ENCODE results near the gene OTOG.

Gene OTOG

DNA sequence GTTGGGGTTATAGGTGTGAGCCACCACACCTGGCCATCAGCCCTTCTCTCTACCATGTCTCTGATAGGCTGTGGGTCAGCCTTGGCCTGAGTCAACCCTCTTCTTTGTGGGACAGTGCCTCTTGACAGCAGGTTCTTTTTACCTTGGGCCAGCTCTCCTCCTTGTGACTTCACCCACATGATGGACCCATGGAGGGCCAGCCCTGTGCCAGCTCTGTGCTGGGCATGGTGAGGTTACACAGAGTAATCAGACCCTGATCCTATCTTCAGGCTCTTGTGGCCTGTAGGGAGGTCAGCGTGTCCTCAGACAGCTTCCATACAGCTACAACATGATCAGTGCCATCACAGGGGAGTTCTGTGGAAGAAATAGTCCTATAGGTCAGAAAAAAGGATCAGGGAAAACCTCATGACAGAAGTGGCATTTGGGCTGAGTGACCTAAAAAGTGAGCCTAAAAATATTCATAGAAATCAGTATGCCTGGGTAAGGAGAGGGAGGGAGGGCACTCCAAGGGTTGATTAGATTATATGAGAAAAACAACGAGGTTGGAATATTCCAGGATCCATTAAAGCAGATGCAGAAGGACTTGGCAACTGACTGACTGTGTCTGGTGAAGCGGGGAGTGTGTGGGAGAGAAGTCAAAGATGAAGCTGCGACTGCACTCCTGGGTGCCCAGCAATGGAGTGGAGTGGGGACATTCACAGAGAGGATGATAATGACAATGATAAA lies 17.1 kb downstream of the OTOG start:
- FAIRE-seq: no peak

- FAIRE-seq: no peak
Observed at GRCh38 chr11:17564687-17565042, 17.6 kb downstream of the OTOG start.

- FAIRE-seq: no peak
Observed at GRCh38 chr11:17568944-17569343, 21.9 kb downstream of the OTOG start.

DNA sequence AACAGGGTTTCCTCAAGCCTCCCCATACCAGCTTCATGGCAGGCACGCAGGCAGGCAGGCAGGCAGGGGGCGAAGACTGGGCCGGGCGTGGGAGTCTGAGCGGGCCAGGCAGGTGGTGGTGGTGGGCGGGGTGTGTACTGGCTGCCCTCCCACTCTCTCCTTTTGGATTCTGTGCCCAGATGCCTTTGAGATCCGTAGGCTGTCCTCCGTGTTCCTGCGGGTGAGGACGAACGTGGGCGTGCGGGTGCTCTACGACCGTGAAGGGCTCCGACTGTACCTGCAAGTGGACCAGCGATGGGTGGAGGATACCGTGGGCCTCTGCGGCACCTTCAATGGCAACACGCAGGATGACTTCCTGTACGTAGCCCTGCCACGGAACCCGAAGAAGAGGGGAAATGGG lies 23.0 kb downstream of the OTOG start:
- FAIRE-seq: no peak

DNA sequence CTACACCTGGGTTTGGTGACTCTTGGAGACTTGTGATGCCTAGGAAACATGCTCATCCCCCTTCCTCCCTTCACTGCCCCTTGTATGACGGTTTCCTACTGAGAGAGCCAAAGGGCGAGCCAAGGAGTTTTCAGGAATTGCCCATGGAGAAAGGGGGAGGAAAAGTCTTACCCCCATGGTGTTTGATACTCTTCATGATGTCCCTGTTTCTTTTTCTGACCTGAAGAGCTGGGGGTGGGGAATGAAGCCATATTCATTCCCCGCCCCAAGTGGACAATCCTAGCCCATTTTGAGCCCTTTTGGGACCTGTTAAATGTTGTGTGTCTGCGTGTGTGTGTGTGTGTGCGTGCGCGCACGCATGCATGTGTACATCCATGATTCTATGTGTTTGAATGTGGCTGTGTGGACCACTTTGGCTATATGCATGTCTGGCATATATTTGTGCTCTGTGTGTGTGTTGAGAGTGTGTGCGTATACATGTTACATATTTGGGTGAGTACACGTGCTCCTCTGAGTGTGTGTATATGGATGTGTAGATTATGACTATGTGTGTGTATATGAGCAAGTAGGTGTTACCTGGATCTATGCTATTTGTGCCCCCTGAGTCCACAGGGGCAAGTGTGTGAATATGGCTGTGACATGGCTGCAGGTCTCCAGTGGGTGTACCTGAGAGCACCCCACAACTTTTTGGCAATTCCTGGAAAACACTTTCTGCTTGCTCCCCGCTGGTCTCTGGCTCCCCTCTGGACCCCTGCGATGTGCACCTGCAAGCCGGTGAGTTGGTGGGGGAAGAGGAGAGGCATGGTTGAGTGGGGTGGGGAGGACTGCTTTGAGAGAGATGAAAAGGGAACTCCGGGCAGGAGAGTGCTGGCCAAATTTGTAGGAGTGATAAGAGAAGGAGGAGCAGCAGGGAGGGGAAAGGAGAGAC lies 24.6 kb downstream of the OTOG start:
- no peak for FAIRE-seq

- FAIRE-seq: no peak
Observed at GRCh38 chr11:17572359-17572690, 25.3 kb downstream of the OTOG start.

- no peak for FAIRE-seq
Observed at GRCh38 chr11:17572791-17573460, 25.9 kb downstream of the OTOG start.

DNA sequence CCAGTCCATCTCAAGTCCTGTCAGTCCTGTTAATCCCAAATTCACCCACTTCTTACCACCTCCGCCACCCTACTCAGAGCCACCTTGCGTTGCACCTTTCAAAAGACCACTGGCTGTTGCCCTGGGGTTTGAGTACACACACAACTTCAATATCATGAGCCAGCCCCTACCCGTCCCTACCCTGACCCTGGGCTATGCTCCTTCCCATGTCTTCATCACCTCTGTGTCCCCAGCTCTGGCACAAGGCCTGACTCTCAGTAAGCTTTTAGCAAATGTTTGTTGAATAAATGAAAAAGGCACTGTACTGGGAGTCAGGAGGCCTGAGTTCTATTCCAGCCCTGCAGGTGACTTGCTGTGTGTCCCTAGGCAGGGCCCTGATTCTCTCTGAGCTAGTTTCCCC lies 26.5 kb downstream of the OTOG start:
- no peak for FAIRE-seq

DNA sequence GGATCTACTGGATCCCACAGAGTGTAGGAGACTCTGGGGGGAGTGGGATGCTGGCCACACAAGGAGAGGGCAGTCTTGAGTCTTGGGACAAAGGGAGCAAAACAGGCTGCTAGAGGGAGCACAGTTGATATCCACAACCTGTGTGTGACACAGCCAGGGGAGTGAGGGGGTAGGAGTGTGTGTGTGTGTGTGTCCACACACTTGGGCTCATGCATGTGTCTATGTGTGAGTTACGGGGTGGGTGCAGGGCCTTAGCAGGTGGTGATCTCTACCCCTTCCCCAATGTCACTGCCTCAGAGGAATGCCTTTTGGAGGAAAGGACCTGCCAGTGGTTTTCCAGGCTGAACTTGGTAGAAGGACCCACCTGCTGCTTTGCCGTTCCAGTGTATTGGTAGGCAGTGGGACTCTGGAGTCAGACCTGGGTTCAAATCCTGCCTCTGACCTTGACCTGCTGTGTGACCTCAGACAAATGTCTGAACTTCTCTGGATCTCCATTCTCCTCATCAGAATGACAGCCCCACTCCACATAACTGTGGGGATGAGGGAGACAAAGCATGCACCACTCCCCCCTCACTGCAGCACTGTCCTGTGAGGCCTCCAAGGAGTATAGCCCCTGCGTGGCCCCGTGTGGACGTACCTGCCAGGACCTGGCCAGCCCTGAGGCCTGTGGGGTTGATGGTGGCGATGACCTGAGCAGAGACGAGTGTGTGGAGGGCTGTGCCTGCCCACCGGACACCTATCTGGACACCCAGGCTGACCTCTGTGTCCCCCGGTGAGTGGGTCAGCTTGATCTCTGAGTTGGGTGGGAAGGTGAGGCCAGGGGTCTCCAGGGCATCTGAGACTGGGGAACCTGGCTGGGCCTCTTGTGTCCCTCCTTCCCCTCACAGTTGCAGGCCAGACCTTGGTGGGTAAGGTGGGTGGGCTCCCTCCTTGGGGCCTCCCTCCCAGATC lies 27.4 kb downstream of the OTOG start:
- FAIRE-seq: no peak

DNA sequence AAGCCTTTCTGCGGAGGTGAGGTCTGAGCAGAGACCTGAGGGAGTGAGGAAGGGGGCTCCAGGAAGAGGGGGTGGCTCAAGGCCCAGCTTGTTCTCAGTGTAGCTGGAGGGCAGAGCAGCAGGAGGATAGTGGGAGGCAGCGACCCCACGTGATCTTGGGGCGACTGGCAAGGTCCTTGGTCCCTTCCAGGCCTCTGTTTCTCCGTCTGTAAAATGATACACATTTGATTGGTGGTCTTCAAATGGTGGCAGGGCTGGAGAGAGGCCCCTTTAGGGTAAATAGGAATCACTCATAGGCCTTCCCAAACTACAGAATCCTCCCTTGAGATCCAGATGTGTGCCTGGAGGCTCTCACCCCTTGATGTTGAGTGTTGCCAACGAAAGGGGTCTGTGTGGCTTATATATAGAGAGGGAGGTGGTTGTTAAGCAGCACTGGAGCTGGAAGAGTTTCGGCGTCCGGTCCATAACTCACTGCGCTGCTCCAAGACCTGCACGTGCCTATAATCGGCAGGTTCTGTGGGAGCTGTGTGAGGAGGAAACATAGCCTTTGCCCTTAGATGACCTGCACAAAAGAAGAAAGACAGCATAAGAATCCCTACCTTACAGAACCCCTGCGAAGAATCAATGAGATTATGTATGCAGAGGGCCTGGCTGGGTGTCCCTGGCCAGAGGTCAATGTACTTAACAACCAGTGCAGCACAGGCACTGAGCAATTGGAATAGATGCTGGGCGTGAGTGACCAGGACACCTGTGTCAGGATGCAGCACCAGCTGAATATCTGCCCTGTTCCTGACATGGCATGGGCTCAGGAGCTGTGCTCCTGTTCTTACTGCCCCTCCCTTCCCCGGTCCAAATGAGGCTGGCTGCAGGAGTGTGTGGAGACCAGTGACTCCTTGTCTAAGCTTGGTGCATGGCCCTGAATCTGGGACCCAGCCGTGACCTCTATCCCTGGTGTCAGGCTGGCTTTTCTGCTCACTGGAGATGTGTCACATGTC lies 28.7 kb downstream of the OTOG start:
- no peak for FAIRE-seq

DNA sequence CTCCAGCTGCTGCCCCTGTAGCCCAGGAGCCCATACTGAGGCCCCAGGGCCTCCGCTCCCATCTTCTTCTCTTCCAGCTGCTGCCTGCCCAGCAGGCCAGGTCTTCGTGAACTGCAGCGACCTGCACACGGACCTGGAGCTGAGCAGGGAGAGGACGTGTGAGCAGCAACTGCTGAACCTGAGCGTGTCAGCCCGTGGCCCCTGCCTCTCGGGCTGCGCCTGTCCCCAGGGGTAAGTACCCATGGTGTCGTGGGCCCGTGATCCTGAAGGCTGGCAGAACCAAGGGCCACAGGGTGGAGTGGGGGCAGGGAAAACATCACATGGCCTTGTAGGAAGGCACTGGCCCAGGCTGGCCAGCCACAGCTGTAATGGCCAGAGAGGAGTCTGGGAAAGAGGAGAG lies 31.2 kb downstream of the OTOG start:
- no peak for FAIRE-seq

GRCh38 chr11:17578958-17579357 lies 31.9 kb downstream of the OTOG start:
- no peak for FAIRE-seq

GRCh38 chr11:17579451-17579850 lies 32.4 kb downstream of the OTOG start:
- no peak for FAIRE-seq

DNA sequence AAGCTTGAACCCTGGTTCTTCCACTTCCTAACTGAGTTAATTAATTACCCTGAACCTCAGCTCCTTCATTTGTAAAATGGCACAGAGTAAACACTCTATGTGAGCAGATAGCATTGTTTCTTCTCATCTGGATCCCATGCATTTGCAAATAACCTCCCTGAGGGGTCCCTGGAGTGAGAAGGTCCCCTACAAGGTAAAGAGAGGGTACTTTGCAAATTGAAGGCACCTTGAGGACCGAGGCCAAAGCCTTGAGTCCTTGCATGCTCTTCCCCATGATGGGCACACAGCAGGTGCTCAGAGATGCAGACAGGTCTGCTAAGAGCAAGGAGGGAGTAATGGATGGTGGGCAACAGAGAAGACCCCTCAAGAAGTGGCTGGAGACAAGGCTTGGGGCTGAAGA lies 33.2 kb downstream of the OTOG start:
- FAIRE-seq: no peak

DNA sequence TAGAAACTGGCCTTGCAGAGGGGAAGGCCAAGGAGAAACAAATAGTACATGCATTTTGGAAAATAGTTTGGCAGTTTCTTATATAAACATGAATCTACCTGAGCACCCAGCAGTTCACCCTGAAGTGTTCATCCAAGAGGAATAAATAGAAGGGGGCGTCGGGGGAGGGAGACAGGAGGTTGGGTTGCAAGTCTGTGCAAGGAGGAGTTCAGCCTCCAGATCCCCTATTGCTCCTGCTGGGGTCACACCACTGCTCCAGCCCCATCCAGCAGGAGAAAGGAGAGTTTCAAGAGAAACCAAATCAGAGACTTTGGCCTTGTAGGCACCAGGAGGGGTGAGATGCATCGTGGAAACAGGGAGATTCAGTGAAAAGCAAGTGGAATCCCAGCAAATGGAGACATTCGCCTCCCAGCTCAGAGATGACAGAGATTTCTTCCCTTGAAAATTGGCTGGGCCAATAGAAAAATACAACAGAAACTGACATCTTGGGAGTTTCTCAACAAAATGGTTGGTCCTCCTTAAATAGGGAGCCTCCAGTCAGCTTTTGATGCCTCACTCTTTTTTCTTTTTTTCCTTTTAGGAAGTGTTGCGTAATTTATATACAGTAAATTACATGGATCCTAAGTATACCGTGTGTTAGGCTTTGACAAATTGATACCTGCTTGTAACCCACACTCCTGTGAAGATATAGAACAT lies 34.1 kb downstream of the OTOG start:
- FAIRE-seq: no peak

DNA sequence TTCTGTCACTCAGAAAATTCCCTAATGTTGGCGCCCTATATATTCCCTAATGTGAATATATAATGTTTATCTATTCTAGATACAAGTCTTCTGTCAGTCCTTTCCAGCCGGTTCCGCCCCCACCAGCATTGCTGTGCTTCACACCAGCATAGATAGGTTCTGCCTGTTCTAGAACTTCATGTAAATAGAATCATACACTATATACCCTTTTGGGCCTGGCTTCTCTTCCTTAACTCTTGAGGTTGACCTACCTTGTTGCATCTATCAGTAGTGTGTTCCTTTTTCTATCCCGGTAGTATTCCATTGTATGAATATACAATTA lies 34.6 kb downstream of the OTOG start:
- no peak for FAIRE-seq

DNA sequence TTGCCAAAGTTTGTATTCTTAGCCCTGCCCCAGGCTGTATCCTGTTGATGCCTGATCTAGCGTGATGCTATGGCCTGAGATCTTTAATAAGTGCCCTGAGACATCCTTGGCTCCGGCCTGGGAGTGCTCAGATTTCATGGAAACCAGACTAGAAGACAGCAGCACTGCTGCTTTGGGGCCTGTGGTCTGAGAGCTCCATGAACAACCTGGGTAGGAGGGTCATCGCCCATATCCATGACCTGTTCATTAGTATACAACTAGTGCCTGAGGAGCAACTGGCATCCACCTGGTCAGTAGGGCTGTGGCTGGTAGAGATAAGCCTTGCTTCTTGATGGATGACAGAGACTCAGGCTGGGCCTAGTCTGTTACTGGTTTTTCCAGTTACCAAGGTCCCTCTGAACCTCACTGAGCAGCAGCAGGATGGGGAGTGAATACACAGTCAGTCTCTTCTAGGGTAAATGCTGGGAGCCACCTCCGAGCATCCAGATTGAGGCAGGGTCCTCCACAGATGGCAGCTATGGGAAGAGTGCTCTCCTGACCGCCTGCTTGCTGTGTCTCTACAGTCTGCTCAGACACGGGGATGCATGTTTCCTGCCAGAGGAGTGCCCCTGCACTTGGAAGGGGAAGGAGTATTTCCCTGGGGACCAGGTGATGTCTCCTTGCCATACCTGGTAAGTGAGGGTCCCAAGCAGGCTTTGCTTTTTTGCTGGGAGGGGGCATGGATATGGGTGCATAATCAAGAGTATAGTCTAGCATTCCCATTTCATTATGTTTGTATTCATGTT lies 39.0 kb downstream of the OTOG start:
- no peak for FAIRE-seq

DNA sequence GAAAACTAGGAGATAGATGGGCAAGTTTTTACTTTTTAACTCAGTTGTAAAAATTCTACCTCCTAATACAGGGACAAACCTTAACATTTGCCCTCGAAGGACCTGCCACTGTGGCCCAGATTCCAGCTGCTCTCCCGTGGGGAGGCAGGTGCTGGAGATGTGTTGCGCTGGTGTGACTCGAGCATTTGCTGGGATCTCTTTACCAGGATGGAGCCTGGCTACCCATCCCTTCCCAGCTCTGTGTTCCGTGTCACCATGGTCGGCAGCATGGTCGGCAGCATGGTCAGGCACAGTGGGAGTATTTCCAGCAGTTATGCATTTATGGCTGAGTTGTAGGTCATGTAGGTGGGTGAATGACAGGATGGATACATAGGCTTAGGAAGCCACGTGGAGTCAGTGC lies 41.1 kb downstream of the OTOG start:
- no peak for FAIRE-seq

GRCh38 chr11:17588721-17589120 lies 41.7 kb downstream of the OTOG start:
- no peak for FAIRE-seq

DNA sequence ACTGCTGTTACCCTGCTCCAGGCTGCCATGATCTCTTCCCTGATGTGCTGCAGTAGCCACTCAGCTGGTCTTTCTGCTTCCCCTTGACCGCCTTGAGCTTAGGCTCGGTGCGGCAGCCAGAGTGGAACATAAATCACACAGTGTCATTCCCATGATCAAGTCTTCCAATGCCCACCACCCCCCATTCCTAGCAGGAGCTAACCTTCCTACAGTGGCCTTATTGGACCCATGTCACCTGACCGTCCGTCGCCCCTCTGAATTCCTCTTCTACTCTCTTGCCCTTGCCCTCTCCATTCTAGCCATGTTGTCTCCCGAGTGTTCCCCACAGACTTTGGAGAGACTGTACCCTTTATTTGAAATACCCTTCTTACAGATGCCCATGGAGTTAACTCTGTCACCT lies 43.4 kb downstream of the OTOG start:
- FAIRE-seq: no peak
